Stimulated activated naive CD8-positive, alpha-beta T cell treated with anti-CD3 and anti-CD28 coated beads, Interleukin-15, amount 100 ng/mL, for 72 hours (primary cell): Measurements from ENCODE around the gene TMUB1.

Experiments
- ATAC-seq: fragments of 150-1000 bp; cut with Tn5 transposase; 2 replicates; pipeline ENCODE4 v1.10.0; 2021; ENCODE audit warnings: mild to moderate bottlenecking, moderate library complexity
- DNase-seq, 2 donors: peaks; one replicate each; pipeline ENCODE4 v3.0.0; 2021 to 2022
- H3K27ac Mint-ChIP-seq, 2 donors: one replicate each; pipeline ENCODE4 v1.8.0; 2022; ENCODE audit warnings: mild to moderate bottlenecking in 2 of 2, mixed read lengths in 2 of 2, moderate library complexity in 2 of 2
- H3K27me3 Mint-ChIP-seq: one replicate; pipeline ENCODE4 v1.8.0; 2022; ENCODE audit warnings: mixed read lengths
- H3K4me1 Mint-ChIP-seq: one replicate; pipeline ENCODE4 v1.8.0; 2022; ENCODE audit warnings: mild to moderate bottlenecking, mixed read lengths
- H3K4me3 Mint-ChIP-seq, 2 donors: one replicate each; pipeline ENCODE4 v1.8.0; 2022; ENCODE audit warnings: mild to moderate bottlenecking in 2 of 2, mixed read lengths in 2 of 2, moderate library complexity in 1 of 2
- H3K9me3 Mint-ChIP-seq, 2 donors: one replicate each; pipeline ENCODE4 v1.8.0; 2022; ENCODE audit warnings: mixed read lengths in 2 of 2

Gene TMUB1

DNA sequence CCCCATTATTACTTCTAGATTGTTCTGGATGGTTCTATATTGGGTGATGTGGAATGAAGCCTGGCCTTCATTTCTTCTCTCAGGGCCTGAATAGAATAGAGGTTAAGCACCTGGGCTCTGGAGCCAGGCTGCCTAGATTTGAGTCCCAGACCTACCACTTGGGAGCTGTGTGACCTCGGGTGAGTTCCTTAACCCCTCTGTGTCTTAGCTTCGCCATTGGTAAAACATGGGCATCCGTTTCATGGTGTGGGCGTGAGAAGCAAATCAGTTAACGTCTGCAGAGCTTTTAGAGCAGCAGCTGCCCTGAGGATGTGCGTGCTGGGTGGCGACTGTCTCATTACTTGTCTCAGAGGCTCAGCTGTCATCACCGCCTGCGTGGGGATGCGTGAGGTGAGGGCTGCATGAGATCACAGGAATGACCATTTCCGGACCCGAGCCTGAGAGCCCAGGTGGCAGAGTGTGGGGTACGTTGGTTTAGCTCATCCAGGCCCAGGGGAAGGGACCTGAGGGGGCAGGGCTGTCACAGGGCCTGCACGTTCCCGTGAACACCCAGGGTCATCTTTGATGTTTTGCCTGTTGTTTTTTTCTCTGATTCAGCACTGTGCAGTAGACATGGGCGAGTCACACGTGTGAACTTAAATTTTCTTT lies 12.7 kb upstream of the TMUB1 start:
- Mint-ChIP-seq H3K4me3 (no peak overlapping the region), H3K27me3 (no peaks in the 10 kb centered on the region), H3K4me1 (no peaks in the 10 kb centered on the region), H3K9me3 (no peaks in the 10 kb centered on the region), H3K27ac (no peak overlapping the region)
- DNase-seq = no peak
- no peak for ATAC-seq

DNA sequence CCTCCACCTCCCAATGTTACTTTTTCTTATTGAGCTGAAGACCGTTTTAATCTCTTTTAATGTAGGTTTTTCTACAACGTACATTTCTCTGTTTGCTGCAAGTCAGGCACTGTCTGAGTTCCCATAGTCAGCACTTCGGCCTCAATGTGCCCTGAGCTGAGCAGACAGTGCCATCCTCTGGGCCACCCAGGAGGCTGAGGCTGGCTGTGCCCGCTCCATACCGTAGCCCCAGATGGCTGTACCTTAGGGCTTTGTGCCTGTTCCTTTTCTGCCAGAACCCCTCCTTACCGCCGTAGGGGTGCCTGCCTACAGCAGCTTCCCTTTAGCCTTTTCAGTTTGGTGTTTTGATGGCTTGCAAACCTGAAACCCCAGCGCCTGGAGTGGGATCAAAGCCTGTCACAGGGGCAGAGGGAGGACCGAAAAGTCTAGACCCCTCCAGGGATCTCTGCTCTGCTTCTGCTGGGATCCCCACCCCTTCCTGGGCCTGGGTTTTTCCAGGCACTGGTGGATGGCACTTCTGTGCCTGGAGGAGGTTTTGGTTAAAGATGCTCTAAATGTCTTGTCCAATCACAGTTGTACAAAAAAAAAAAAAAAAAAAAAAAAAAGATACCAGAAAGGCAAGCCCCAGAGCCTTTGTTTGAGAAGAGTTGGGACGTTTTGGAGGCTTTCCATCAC lies 12.0 kb upstream of the TMUB1 start:
- Mint-ChIP-seq H3K27ac (no peak overlapping the region), H3K27me3 (no peaks in the 10 kb centered on the region), H3K4me3 (no peak overlapping the region), H3K4me1 (no peaks in the 10 kb centered on the region), H3K9me3 (no peaks in the 10 kb centered on the region)
- ATAC-seq (no peak), DNase-seq (no peak)

DNA sequence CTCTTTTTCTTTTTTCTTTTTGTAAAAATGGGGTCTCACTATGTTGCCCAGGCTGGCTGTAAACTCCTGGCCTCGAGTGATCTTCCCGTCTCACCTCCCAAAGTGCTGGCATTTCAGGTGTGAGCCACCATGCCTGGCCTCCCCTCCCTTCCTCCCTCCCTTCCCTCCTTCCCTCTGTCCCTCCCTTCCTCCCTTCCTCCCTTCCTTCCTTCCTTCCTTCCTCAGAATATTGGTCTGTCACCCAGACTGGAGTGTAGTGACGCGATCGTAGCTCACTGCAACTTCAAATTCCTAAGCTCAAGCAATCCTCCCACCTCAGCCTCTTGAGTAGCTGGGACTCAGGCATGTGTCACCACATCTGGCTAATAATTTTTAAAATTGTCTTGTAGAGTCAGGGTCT lies 11.4 kb upstream of the TMUB1 start:
- Mint-ChIP-seq H3K27me3 (peaks cover 5% of the 10 kb centered on the region), H3K9me3 (no peaks in the 10 kb centered on the region), H3K4me3 (no peak overlapping the region), H3K4me1 (peaks cover 4% of the 10 kb centered on the region), H3K27ac (no peak overlapping the region)
- ATAC-seq (no peak), DNase-seq (no peak)

DNA sequence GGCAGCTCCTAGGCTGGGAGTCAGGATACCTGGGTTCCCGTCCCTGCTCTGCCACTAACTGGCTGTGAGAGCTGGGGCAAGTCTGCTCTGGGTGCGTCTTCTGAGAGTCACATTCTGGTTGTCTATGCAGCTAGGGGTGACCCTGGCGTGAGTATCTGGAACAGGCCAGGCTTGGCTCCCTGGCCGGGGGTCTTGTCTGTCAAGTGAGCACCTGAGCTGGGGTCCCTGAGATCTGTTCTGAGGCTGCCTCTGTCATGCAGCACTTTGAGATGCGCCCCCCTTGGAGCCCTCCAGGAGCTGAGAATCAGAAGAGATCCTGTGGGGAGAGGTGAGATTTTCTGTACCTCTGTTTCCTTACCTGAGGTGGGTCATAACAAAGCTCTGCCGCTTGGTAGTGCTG lies 10.5 kb upstream of the TMUB1 start:
- no peak for ATAC-seq
- no peak for DNase-seq
- Mint-ChIP-seq H3K27ac (no peak overlapping the region), H3K4me1 (peaks cover 13% of the 10 kb centered on the region), H3K27me3 (peaks cover 14% of the 10 kb centered on the region), H3K9me3 (no peaks in the 10 kb centered on the region), H3K4me3 (no peak overlapping the region)

DNA sequence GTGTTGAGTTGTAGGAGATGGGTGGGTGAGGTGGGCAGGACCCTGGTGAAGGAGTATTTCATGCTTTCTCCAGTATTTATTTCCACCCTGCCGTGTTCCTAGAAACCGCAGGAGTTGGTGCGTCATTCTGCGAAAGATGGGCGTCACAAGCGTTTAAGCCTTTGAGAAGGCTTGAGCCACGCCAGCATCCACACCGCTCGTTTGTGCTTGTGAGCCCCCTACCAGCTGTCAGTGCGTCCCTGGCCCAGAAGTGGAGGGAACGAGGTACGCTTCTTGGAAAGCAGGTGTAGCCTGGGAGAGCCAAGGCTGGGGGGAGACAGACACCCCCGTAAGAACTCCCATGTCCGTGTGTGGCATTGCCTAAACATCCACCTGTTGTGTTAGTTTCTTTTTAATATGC lies 8.7 kb upstream of the TMUB1 start:
- H3K27ac Mint-ChIP-seq = no peak overlapping the region
- H3K9me3 Mint-ChIP-seq = no peaks in the 10 kb centered on the region
- DNase-seq = no peak
- no peak overlapping the region for H3K4me3 Mint-ChIP-seq
- no peak for ATAC-seq
- H3K27me3 Mint-ChIP-seq = peaks cover 16% of the 10 kb centered on the region
- peaks cover 24% of the 10 kb centered on the region for H3K4me1 Mint-ChIP-seq

DNA sequence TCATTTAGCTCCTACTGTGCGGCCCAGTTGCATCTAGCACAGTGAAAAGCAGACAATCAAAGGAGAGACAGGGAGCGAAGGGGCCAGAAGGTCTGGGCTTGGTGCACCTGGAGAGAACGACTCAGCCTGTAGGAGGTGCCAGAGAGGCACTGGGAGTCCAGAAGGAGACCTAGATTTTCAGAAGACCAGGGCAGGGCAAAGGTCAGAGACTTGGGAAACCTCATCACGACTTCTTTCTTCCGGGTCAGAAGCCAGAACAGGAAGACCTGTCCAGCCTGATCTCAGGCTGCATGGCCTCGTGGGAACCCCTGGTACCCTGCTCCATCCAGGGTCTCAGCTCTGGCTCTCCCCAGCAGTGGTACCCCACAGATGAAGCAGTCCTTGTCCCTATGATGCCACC lies 8.1 kb upstream of the TMUB1 start:
- Mint-ChIP-seq H3K27ac (no peak overlapping the region), H3K4me3 (no peak overlapping the region), H3K9me3 (no peaks in the 10 kb centered on the region), H3K4me1 (peaks cover 24% of the 10 kb centered on the region), H3K27me3 (peaks cover 16% of the 10 kb centered on the region)
- ATAC-seq = no peak
- no peak for DNase-seq

DNA sequence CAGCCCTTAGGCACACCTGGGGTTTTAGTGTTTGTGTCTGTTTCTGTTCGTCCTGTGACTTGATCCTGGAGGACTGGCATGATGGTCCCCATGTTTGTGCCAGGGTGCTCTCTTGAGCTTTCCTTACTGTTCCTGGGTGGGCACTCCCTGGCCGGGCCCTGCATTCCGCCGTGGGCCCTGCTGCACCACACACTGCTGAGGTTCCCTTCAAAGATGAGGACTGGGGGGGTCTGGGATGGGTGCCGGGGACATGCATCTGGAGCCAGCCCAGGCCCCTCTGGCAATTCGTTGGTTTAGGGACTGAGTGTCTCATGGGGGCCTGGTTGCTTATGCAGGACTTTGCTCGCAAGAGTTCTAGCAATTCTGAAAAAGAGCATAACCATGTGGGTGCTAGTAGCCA lies 7.7 kb upstream of the TMUB1 start:
- no peak for ATAC-seq
- Mint-ChIP-seq H3K4me1 (peaks cover 24% of the 10 kb centered on the region), H3K27ac (no peak overlapping the region), H3K9me3 (no peaks in the 10 kb centered on the region), H3K27me3 (peaks cover 17% of the 10 kb centered on the region), H3K4me3 (no peak overlapping the region)
- DNase-seq = no peak

DNA sequence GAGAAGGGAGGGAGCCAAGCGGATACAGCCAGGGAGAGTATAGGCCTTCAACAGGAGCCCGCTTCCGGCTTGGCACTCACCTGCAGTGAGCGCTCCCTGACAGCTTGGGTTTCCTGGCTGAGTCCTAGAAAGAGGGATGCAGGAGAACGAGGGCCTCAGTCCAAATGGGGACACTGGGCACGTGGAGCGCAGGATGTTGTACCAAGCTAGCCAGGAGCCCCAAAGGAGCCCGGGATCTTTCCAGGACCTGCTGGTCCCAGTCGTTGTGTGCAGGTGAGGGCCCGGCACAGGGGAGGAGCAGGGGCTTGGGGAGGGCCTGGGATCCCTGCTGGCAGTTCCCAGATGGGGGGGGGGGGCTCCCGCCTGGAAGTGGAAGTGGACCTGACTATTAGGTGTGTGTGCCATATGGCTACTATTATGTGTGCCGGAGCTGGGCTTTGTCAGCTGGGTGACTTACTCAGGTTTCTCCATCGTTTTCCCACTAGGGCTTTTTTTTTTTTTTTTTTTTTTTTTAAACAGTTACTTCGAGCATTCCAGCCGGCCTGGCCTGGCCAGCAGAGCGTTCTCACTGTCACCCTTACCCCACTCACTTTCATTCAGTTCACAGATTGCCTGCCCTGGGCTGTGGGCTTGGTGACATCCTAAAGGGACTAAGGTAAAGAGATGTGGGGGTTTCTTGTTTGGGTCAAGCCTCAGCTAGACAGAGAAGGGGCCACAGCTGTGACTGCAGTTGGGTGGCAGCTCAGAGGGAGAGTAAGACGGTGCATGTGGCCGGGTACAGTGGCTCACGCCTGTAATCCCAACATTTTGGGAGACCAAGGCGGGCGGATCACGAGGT lies 6.8 kb upstream of the TMUB1 start:
- Mint-ChIP-seq H3K4me1 (peaks cover 33% of the 10 kb centered on the region), H3K9me3 (no peaks in the 10 kb centered on the region), H3K4me3 (no peak overlapping the region), H3K27me3 (peaks cover 26% of the 10 kb centered on the region), H3K27ac (no peak overlapping the region)
- ATAC-seq (no peak), DNase-seq (no peak)

DNA sequence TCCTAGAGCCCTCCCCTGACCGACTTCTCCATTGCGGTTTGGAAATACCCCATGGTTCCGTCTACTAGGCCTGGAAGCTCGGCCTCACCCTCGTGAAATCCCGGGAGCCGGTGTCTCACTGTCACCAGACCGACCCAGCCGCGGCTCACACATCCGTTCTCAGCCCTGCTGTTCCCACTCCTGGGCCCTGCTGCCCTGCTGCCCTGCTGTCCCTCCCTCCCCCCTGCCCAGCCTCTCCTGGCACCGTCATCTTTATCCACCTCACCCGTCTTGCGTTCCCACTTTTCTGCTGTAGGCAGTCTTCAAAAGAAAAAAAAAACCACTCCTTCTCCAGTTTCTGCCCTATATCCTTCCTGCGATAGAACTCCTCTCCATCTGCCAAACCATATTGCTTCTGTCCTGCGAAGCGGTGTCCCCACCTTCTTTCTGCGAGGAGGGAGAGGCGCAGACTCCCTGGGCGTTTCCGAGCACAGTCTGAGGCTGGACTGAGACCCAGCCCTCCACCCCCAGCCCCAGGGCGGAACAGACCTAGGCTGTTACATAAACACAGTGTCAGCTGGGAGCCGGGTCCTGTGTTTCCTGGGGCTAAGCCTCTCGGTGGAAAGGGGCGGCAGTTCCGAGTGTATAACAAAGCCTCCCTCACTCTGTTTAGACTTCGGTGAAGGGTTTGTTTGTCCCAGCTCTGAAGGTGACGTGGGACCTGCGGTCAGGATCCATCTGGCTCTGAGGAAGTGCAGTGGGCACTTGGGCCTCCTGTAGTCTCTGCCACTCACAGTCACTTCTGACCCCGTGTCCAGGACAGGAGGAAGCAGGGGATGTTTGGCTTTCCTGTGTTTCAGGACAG lies 5.8 kb upstream of the TMUB1 start:
- DNase-seq (no peak), ATAC-seq (no peak)
- H3K27me3 Mint-ChIP-seq = peaks cover 34% of the 10 kb centered on the region
- H3K27ac Mint-ChIP-seq = no peak overlapping the region
- H3K4me1 Mint-ChIP-seq = peaks cover 37% of the 10 kb centered on the region
- peak overlapping the region; percentile 63 to 90 for H3K4me3 Mint-ChIP-seq
- no peaks in the 10 kb centered on the region for H3K9me3 Mint-ChIP-seq

DNA sequence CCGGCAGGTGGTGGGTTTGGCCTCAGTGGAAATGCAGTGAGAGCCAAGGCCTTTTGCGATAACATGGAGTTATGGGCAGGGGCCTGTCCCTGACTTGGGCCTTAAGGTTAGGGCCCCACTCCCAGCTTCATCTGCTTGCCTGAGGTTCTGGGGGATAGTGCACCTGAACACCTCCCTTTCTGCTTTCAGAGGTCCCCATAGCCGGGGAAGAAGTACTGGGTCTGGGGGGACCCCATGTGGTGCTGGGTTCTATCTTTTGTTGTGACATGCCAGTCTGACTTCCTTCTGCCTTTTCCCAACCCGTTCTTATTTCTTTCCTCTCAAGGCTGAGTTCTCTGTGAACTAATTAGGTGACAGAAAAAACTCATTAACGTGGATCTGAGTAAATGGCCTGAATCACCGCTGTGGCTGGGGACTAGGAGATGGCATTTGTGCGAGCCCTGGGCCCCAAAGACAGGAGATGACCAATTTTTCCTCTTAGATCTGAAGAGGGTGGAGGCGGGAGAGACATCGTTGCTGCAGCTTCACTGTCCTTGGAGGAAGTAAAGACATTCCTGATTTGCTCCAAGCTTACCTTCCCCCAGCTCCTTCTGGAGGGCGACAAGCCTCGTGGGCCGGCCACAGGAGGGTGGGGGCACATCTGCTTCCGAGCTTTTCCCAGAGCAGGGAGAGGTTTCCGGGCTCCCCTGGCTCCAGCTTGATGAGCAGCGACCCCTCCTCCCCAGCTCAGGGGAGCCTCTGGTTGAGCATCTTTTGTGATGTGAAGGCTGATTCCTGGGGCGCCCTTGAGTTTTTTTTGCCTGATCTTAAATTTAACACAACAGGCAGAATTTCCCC lies 4.9 kb upstream of the TMUB1 start:
- Mint-ChIP-seq H3K4me3 (peak overlapping the region; percentile 63 to 90), H3K27ac (no peak overlapping the region), H3K9me3 (no peaks in the 10 kb centered on the region), H3K4me1 (peaks cover 45% of the 10 kb centered on the region), H3K27me3 (peaks cover 34% of the 10 kb centered on the region)
- ATAC-seq (no peak), DNase-seq (no peak)

DNA sequence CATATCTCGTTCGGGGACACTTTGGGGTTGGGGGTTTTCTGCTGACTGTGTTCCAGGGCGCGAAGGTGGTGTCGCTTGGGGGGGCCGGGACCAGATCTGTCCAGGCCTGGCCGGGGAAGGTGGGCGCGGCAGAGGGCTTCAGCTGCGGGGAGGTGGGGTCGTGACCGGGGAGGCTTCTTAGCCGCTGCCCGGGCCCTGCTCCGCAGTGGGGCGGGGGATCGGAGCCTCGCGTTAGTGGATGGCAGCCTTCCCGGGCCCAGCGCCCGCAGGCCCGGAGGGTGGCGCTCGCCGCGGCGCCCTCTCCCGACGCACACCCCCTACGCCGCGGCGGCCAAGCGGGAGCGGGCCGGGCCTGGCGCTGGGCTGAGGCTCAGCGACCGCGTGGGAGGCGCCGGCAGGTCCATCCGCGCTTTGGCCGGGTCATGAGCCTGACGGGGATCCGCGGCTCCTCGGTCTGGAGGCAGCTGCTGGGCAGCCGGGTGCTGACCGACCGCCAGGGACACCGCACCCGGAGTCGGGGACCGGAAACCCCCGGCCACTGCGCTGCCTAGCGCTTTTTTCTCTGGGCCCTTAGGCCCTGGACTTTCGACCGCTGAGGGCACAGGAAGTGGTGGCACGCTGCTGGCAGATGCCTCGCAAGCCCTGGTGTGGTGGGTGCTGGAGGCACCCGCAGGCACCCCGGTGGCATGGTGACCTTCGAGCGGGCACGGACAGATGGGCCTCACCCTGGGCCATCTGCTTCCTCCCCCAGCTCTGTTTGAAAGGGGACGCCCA lies 4.1 kb upstream of the TMUB1 start:
- Mint-ChIP-seq H3K9me3 (no peaks in the 10 kb centered on the region), H3K4me1 (peaks cover 51% of the 10 kb centered on the region), H3K27me3 (peaks cover 34% of the 10 kb centered on the region), H3K27ac (peak overlapping the region in 1 of 2 donors; percentile 83), H3K4me3 (peak overlapping the region; percentile 63 to 90)
- ATAC-seq (peak; percentile 43), DNase-seq (peak; percentile 37 to 58)

DNA sequence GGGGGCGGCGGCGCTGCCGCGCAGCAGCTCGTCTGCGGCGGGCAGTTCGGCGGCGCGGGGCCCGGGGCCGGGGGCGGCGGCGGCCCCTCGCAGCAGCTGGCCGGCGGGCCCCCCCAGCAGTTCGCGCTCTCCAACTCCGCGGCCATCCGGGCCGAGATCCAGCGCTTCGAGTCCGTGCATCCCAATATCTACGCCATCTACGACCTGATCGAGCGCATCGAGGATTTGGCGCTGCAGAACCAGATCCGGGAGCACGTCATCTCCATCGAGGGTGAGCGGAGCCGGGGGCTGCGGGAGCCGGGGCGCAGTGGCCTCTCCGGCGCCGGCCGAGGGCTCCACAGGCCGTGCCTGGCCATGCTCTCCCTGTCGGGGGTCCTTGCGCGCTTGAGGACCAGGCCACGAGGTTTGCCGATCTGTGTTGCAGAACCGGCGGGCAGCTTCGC lies 3.5 kb upstream of the TMUB1 start:
- Mint-ChIP-seq H3K27ac (peak overlapping the region; percentile 48 to 83), H3K4me3 (peak overlapping the region; percentile 63 to 90), H3K9me3 (no peaks in the 10 kb centered on the region), H3K27me3 (peaks cover 34% of the 10 kb centered on the region), H3K4me1 (peaks cover 58% of the 10 kb centered on the region)
- ATAC-seq = peak; percentile 22
- DNase-seq = peak in 1 of 2 donors; percentile 35

DNA sequence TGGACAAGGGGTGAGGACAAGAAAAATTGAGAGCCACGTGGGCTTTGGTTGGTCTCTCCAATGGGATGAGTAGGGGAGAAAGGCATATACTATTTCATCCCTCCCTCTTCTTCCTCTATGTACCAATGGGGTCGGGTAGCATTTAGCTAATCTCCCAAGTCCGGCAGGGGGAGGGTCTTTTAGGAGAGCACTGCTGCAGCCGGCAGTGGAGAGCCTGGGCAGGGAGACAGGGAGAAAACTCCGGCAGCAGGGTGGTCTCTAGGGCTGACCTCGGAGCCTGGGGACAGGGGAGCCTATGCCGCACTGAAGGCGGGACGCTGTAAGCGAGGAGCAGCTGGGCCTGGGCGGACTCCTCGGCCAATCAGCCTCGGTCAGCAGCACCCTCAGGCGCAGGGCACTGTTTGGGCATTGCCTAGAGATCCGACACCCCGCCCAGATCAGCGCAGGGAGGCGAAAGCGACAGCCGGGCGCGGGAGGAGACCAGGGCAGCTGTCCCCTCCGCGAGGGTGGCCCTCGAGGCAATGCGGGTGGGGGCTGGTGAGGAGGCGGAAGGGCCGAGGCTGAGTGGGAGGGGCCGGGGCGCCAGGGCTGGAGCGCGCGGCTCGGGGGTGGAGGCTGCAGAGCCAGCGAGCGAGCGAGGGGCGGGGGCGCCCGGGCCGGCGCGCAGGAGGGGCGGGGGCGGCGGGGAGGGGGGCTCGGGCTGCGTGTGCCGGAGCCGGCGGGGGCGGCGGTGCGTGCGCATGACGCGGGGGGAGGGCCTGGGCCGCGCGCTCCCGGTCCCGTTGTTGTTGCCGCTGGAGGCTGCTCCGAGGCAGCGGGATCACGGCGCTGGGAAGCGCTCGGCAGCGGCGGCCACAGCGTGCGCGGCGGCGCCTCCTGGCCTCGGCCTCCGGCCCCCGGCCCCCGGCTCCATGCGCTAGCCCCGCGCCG lies 2.7 kb upstream of the TMUB1 start, which contains the start of gene AGAP3:
AGAP3 (plus strand) TSS at position 785 of the 930 bp plus-strand sequence. CDS start 267 bp downstream, outside the sequence.
- peak; percentile 21 for ATAC-seq
- H3K4me3 Mint-ChIP-seq = peak within 1 kb of the TSS; percentile 90 to 91
- peak; percentile 26 to 41 for DNase-seq
- H3K4me1 Mint-ChIP-seq = peaks cover 63% of the 10 kb centered on the region
- H3K27me3 Mint-ChIP-seq = peaks cover 34% of the 10 kb centered on the region
- peak within 1 kb of the TSS; percentile 63 to 83 for H3K27ac Mint-ChIP-seq
- H3K9me3 Mint-ChIP-seq = no peaks in the 10 kb centered on the region
